Neural crest cell (in vitro differentiated cells): ENCODE results near the gene PLXNA3. TPM values are rescaled to one million over a fixed set of nuclear protein-coding genes. Genes with fewer than 3 reads are reported as not detected.

ENCODE experiments used
- DNase-seq: peaks from one replicate; pipeline ENCODE4 v3.0.0; 2021; ENCODE audit warnings: low read depth, mixed read lengths, low spot score
- H3K27ac Mint-ChIP-seq: one replicate; pipeline ENCODE4 v1.8.0; 2021; ENCODE audit warnings: mild to moderate bottlenecking, mixed read lengths; ENCODE audit not compliant: unreplicated experiment
- H3K27me3 Mint-ChIP-seq: 2 replicates; pipeline ENCODE4 v1.8.0; 2021; ENCODE audit warnings: low read depth, mild to moderate bottlenecking, mixed read lengths
- H3K36me3 Mint-ChIP-seq: 2 replicates; pipeline ENCODE4 v1.8.0; 2021; ENCODE audit warnings: low read depth, mild to moderate bottlenecking, mixed read lengths
- H3K4me1 Mint-ChIP-seq: 2 replicates; pipeline ENCODE4 v1.8.0; 2021; ENCODE audit warnings: mixed read lengths
- H3K4me3 Mint-ChIP-seq: one replicate; pipeline ENCODE4 v1.8.0; 2021; ENCODE audit warnings: mild to moderate bottlenecking, mixed read lengths
- H3K9me3 Mint-ChIP-seq: 2 replicates; pipeline ENCODE4 v1.8.0; 2021; ENCODE audit warnings: mixed read lengths
- CTCF ChIP-seq: fragments of 200-600 bp; sonication (generic); conservative IDR thresholded peaks from 2 replicates; pipeline ENCODE4 v1.5.0; 2021; ENCODE audit warnings: antibody characterized with exemption, mild to moderate bottlenecking
- total RNA-seq: library from RNA; stranded (reverse); gene quantifications from 2 replicates; pipeline ENCODE4 v1.2.1, GENCODE V29; 2021

PLXNA3 gene
- total RNA-seq, 1 donor from 2014 or later = 75.1 TPM

GRCh38 chrX:154457491-154458115, 478 bp upstream of the PLXNA3 start:
- peaks cover 9% of the 10 kb centered on the region for H3K36me3 Mint-ChIP-seq
- DNase-seq = no peak
- peak overlapping the region; percentile 97 for H3K27ac Mint-ChIP-seq
- H3K9me3 Mint-ChIP-seq = no peaks in the 10 kb centered on the region
- no peaks in the 10 kb centered on the region for H3K27me3 Mint-ChIP-seq
- TF ChIP-seq CTCF = no peak
- H3K4me1 Mint-ChIP-seq = peaks cover 5% of the 10 kb centered on the region
- H3K4me3 Mint-ChIP-seq = peak overlapping the region; percentile 91

- H3K27ac Mint-ChIP-seq = no peak overlapping the region
- peaks cover 5% of the 10 kb centered on the region for H3K4me1 Mint-ChIP-seq
- TF ChIP-seq CTCF = no peak
- peak overlapping the region; percentile 88 for H3K4me3 Mint-ChIP-seq
- H3K9me3 Mint-ChIP-seq = no peaks in the 10 kb centered on the region
- no peak for DNase-seq
- H3K36me3 Mint-ChIP-seq = peaks cover 7% of the 10 kb centered on the region
- no peaks in the 10 kb centered on the region for H3K27me3 Mint-ChIP-seq
Measured at GRCh38 chrX:154458954-154459778, 1.1 kb downstream of the PLXNA3 start.

GRCh38 chrX:154459832-154460231, 1.8 kb downstream of the PLXNA3 start:
- no peak overlapping the region for H3K27ac Mint-ChIP-seq
- H3K36me3 Mint-ChIP-seq = peaks cover 3% of the 10 kb centered on the region
- peak overlapping the region; percentile 88 for H3K4me3 Mint-ChIP-seq
- TF ChIP-seq CTCF = no peak
- H3K4me1 Mint-ChIP-seq = peaks cover 5% of the 10 kb centered on the region
- H3K9me3 Mint-ChIP-seq = no peaks in the 10 kb centered on the region
- DNase-seq = no peak
- H3K27me3 Mint-ChIP-seq = no peaks in the 10 kb centered on the region

GRCh38 chrX:154460326-154460725, 2.2 kb downstream of the PLXNA3 start:
- Mint-ChIP-seq H3K4me3 (peak overlapping the region; percentile 88), H3K4me1 (peaks cover 5% of the 10 kb centered on the region), H3K27me3 (no peaks in the 10 kb centered on the region), H3K36me3 (peaks cover 3% of the 10 kb centered on the region), H3K9me3 (no peaks in the 10 kb centered on the region), H3K27ac (no peak overlapping the region)
- no peak for DNase-seq
- TF ChIP-seq CTCF = no peak

GRCh38 chrX:154462396-154462795, 4.3 kb downstream of the PLXNA3 start:
- Mint-ChIP-seq H3K4me3 (no peak overlapping the region), H3K36me3 (peaks cover 1% of the 10 kb centered on the region), H3K4me1 (peaks cover 1% of the 10 kb centered on the region), H3K27me3 (no peaks in the 10 kb centered on the region), H3K27ac (no peak overlapping the region), H3K9me3 (no peaks in the 10 kb centered on the region)
- DNase-seq = no peak
- TF ChIP-seq CTCF = no peak
